Neural cell (in vitro differentiated cells): Measurements from ENCODE around the gene B3GNT3. TPM values are rescaled to one million over a fixed set of nuclear protein-coding genes. Genes with fewer than 3 reads are reported as not detected.

Experiments used
- H2AFZ ChIP-seq: fragments of 200-600, 300-800 bp; sonication (generic), shearing (Covaris generic); 2 replicates; pipeline ENCODE4 v1.6.0; 2014; ENCODE audit warnings: low read depth, mild to moderate bottlenecking, antibody characterized with exemption, low read length, moderate library complexity
- H3F3A ChIP-seq: fragments of 200-600 bp; shearing (Covaris generic); 2 replicates; pipeline ENCODE4 v1.6.1; 2016; ENCODE audit warnings: mild to moderate bottlenecking, moderate library complexity, mixed read lengths, antibody characterized with exemption, low read length; ENCODE audit not compliant: insufficient read depth, poor library complexity, severe bottlenecking
- H3K27ac ChIP-seq: fragments of 200-600, 300-800 bp; sonication (generic), shearing (Covaris generic); 2 replicates; pipeline ENCODE4 v1.5.1; 2014; ENCODE audit warnings: mild to moderate bottlenecking, low read length, moderate library complexity
- H3K27me3 ChIP-seq: fragments of 300-800, 200-600 bp; sonication (generic), shearing (Covaris generic); 2 replicates; pipeline ENCODE4 v1.6.0; 2014; ENCODE audit warnings: mild to moderate bottlenecking, low read depth, low read length, moderate library complexity; ENCODE audit not compliant: insufficient read depth
- H3K36me3 ChIP-seq: fragments of 300-800, 200-600 bp; sonication (generic), shearing (Covaris generic); 2 replicates; pipeline ENCODE4 v1.5.1; 2014; ENCODE audit warnings: mild to moderate bottlenecking, antibody characterized with exemption, low read length, moderate library complexity; ENCODE audit not compliant: insufficient read depth
- H3K4me2 ChIP-seq: fragments of 300-800, 200-600 bp; sonication (generic), shearing (Covaris generic); 2 replicates; pipeline ENCODE4 v1.6.0; 2014; ENCODE audit warnings: mild to moderate bottlenecking, low read length
- H3K4me3 ChIP-seq: fragments of 300-800, 200-600 bp; sonication (generic), shearing (Covaris generic); 2 replicates; pipeline ENCODE4 v1.5.1; 2014; ENCODE audit warnings: mild to moderate bottlenecking, low read length, moderate library complexity
- H3K79me2 ChIP-seq: fragments of 200-600 bp; shearing (Covaris generic); replicated peaks from 2 replicates; pipeline ENCODE4 v1.6.0; 2014; ENCODE audit warnings: mild to moderate bottlenecking, low read length, moderate library complexity; ENCODE audit not compliant: insufficient read depth
- H3K9ac ChIP-seq: fragments of 300-800, 200-600 bp; sonication (generic), shearing (Covaris generic); 2 replicates; pipeline ENCODE4 v1.6.1; 2016; ENCODE audit warnings: mild to moderate bottlenecking, low read length, mixed read lengths
- H3K9me2 ChIP-seq: fragments of 200-600 bp; shearing (Covaris generic); 2 replicates; pipeline ENCODE4 v1.6.1; 2016; ENCODE audit warnings: mild to moderate bottlenecking, low read length, mixed read lengths; ENCODE audit not compliant: insufficient read depth
- H3K9me3 ChIP-seq: fragments of 200-600, 300-800 bp; sonication (generic), shearing (Covaris generic); 2 replicates; pipeline ENCODE4 v1.6.1; 2016; ENCODE audit warnings: mild to moderate bottlenecking, mixed run types, low read length, moderate library complexity, mixed read lengths
- H4K20me1 ChIP-seq: fragments of 200-600 bp; shearing (Covaris generic); 2 replicates; pipeline ENCODE4 v1.6.1; 2016; ENCODE audit warnings: mild to moderate bottlenecking, mixed run types; ENCODE audit not compliant: insufficient read depth
- CTCF ChIP-seq: fragments of 450-650 bp; IDR thresholded peaks from 2 replicates; pipeline ENCODE4 v1.5.1; 2014; ENCODE audit warnings: antibody characterized with exemption, mild to moderate bottlenecking, moderate library complexity; ENCODE audit not compliant: poor library complexity, severe bottlenecking
- EP300 ChIP-seq: fragments of 450-650 bp; conservative IDR thresholded peaks from 2 replicates; pipeline ENCODE4 v1.6.1; 2014; ENCODE audit warnings: antibody characterized with exemption, mild to moderate bottlenecking, moderate library complexity; ENCODE audit not compliant: poor library complexity, severe bottlenecking
- EZH2 ChIP-seq: fragments of 200-600, 300-800 bp; shearing (Covaris generic), sonication (generic); IDR thresholded peaks from 2 replicates; pipeline ENCODE4 v1.6.1; 2014; ENCODE audit warnings: antibody characterized with exemption, low read length, borderline replicate concordance, mild to moderate bottlenecking; ENCODE audit not compliant: insufficient read depth, poor library complexity, severe bottlenecking
- MXI1 ChIP-seq: fragments of 450-650 bp; conservative IDR thresholded peaks from 2 replicates; pipeline ENCODE4 v1.6.1; 2014; ENCODE audit warnings: antibody characterized with exemption, mild to moderate bottlenecking; ENCODE audit not compliant: poor library complexity, severe bottlenecking
- POLR2AphosphoS5 ChIP-seq: IDR thresholded peaks from 2 replicates; pipeline ENCODE4 v1.6.1; 2012
- RAD21 ChIP-seq: fragments of 450-650 bp; conservative IDR thresholded peaks from 2 replicates; pipeline ENCODE4 v1.6.1; 2014; ENCODE audit warnings: antibody characterized with exemption, mild to moderate bottlenecking, moderate library complexity
- REST ChIP-seq: IDR thresholded peaks from 2 replicates; pipeline ENCODE4 v1.6.1; 2012; ENCODE audit warnings: borderline replicate concordance
- SMC3 ChIP-seq: fragments of 450-650 bp; conservative IDR thresholded peaks from 2 replicates; pipeline ENCODE4 v1.6.1; 2014; ENCODE audit warnings: antibody characterized with exemption, mild to moderate bottlenecking, moderate library complexity; ENCODE audit not compliant: poor library complexity
- TAF1 ChIP-seq: IDR thresholded peaks from 2 replicates; pipeline ENCODE4 v1.6.1; 2012; ENCODE audit warnings: low read depth
- polyA plus RNA-seq: library from polyadenylated mRNA; depleted of rRNA; stranded (reverse); fragments of >200 nt; gene quantifications from 2 replicates; pipeline ENCODE4 v1.2.3, GENCODE V29; 2014

B3GNT3 gene
- polyA plus RNA-seq, 1 donor from 2014 or later: not detected

GRCh38 chr19:17751103-17751911 lies 43.6 kb upstream of the B3GNT3 start, which contains the start of gene FCHO1:
Gene FCHO1, plus strand, starts transcription at chr19:17751477. Its CDS starts 3,688 bp downstream, at chr19:17755165.
- Histone ChIP-seq H3F3A (no peaks in the 10 kb centered on the region), H2AFZ (no peak within 1 kb of the TSS), H3K27ac (no peak within 1 kb of the TSS), H3K9ac (no peak within 1 kb of the TSS), H3K79me2 (peaks cover 20% of the 10 kb centered on the region), H3K36me3 (no peaks in the 10 kb centered on the region), H3K4me2 (no peak within 1 kb of the TSS), H4K20me1 (no peaks in the 10 kb centered on the region), H3K9me3 (no peaks in the 10 kb centered on the region), H3K27me3 (no peaks in the 10 kb centered on the region), H3K4me3 (no peak within 1 kb of the TSS), H3K9me2 (no peaks in the 10 kb centered on the region)
- TF ChIP-seq CTCF (no peak), MXI1 (no peak), TAF1 (no peak), EP300 (no peak), EZH2 (no peak)

- Histone ChIP-seq H3K9me2 (no peaks in the 10 kb centered on the region), H2AFZ (no peak overlapping the region), H3K27me3 (no peaks in the 10 kb centered on the region), H3K36me3 (no peaks in the 10 kb centered on the region), H3K27ac (no peak overlapping the region), H3K9me3 (no peaks in the 10 kb centered on the region), H3K79me2 (peaks cover 20% of the 10 kb centered on the region), H3K4me2 (no peak overlapping the region), H4K20me1 (no peaks in the 10 kb centered on the region), H3F3A (no peaks in the 10 kb centered on the region), H3K4me3 (no peak overlapping the region), H3K9ac (no peak overlapping the region)
- TF ChIP-seq RAD21: no peak
- no peak for TF ChIP-seq CTCF
- TF ChIP-seq MXI1: no peak
- TF ChIP-seq REST: no peak
- no peak for TF ChIP-seq EZH2
- TF ChIP-seq EP300: no peak
- no peak for TF ChIP-seq SMC3
- no peak for TF ChIP-seq POLR2AphosphoS5
- no peak for TF ChIP-seq TAF1
These were observed 43.0 kb upstream of the B3GNT3 start for GRCh38 chr19:17751912-17752273.
